CD4-positive, alpha-beta T cell (primary cell): ENCODE results near the gene NINJ1. TPM values are rescaled to one million over a fixed set of nuclear protein-coding genes. Genes with fewer than 3 reads are reported as not detected.

ENCODE experiments used
- ATAC-seq: fragments of 200-7000 bp; cut with Tn5 transposase; one replicate; pipeline ENCODE4 v1.10.0; 2022; ENCODE audit warnings: mild to moderate bottlenecking; ENCODE audit not compliant: poor library complexity
- CTCF ChIA-PET: fragments of 350-600 bp; sonication (Branson Sonifier 250); formaldehyde crosslinking; loops from one replicate; lab custom pipeline; 2021; ENCODE audit warnings: antibody characterized with exemption, inconsistent platforms; lab: Charles Lee
- POLR2A ChIA-PET: fragments of 350-600 bp; sonication (Branson Sonifier 250); formaldehyde crosslinking; loops from one replicate; lab custom pipeline; 2021; ENCODE audit warnings: antibody characterized with exemption, inconsistent platforms; lab: Charles Lee
- DNase-seq, 14 experiments: peaks; one replicate each; pipeline ENCODE4 v3.0.0-alpha.2; 2013 to 2020; ENCODE audit warnings: mixed read lengths in 2 of 14
- H3K27ac ChIP-seq, 2 donors: one replicate each; pipeline versions ENCODE4 v1.5.1 to v1.7.0; 2013; ENCODE audit warnings: low read length in 2 of 2, low read depth in 1 of 2, mild to moderate bottlenecking in 1 of 2
- H3K27me3 ChIP-seq, 2 experiments: 1 replicate in 1 of 2; 2 replicates in 1 of 2; pipeline versions ENCODE4 v1.6.1 to v1.7.0; 2013; ENCODE audit warnings: low read length in 2 of 2, control low read depth in 1 of 2, mild to moderate bottlenecking in 1 of 2, moderate library complexity in 1 of 2; ENCODE audit not compliant: insufficient read depth in 2 of 2, control insufficient read depth in 1 of 2
- H3K36me3 ChIP-seq: one replicate; pipeline ENCODE4 v1.6.1; 2013; ENCODE audit warnings: low read length, control low read depth; ENCODE audit not compliant: insufficient read depth
- H3K4me1 ChIP-seq: one replicate; pipeline ENCODE4 v1.6.1; 2013; ENCODE audit warnings: low read length, control low read depth; ENCODE audit not compliant: insufficient read depth
- H3K4me3 ChIP-seq: one replicate; pipeline ENCODE4 v1.5.1; 2013; ENCODE audit warnings: mild to moderate bottlenecking, low read length, moderate library complexity
- H3K9me3 ChIP-seq, 2 experiments: 1 replicate in 1 of 2; 2 replicates in 1 of 2; pipeline versions ENCODE4 v1.6.1 to v1.7.0; 2013; ENCODE audit warnings: low read length in 2 of 2, mild to moderate bottlenecking in 2 of 2, control low read depth in 1 of 2, moderate library complexity in 1 of 2; ENCODE audit not compliant: control insufficient read depth in 1 of 2, insufficient read depth in 1 of 2
- H3K27ac Mint-ChIP-seq: one replicate; pipeline ENCODE4 v1.8.0; 2020; ENCODE audit warnings: mixed read lengths
- H3K27me3 Mint-ChIP-seq: one replicate; pipeline ENCODE4 v1.8.0; 2021; ENCODE audit warnings: mixed read lengths
- H3K36me3 Mint-ChIP-seq: one replicate; pipeline ENCODE4 v1.8.0; 2021; ENCODE audit warnings: low read depth, mixed read lengths
- H3K4me1 Mint-ChIP-seq: one replicate; pipeline ENCODE4 v1.8.0; 2021; ENCODE audit warnings: low read depth, mixed read lengths
- H3K4me3 Mint-ChIP-seq: one replicate; pipeline ENCODE4 v1.8.0; 2020; ENCODE audit warnings: mild to moderate bottlenecking, mixed read lengths
- H3K9me3 Mint-ChIP-seq: one replicate; pipeline ENCODE4 v1.8.0; 2020; ENCODE audit warnings: mixed read lengths
- CTCF ChIP-seq: fragments of 200-600 bp; IDR thresholded peaks from one replicate; pipeline ENCODE4 v1.8.0; 2022; ENCODE audit warnings: antibody characterized with exemption, mild to moderate bottlenecking
- intact Hi-C, 2 experiments: fragments of 100-400 bp; cut with DNase I in 1 of 2; cut with micrococcal nuclease in 1 of 2; formaldehyde crosslinking; loops; one replicate each; pipeline versions ENCODE4 v1.15.1 to v1.9.0; 2023 to 2025; cut with DNase I, micrococcal nuclease
- total RNA-seq, 174 experiments: library from RNA in 2 of 174; stranded (reverse) in 2 of 174; gene quantifications; one replicate each; pipeline ENCODE4 v1.2.3 and lab custom pipeline; 2021 to 2026

The NINJ1 gene
- total RNA-seq, 2 experiments from 2014 or later = 87.8 to 87.9 TPM

- no peak overlapping the region for H3K27ac ChIP-seq
- peak in 3 of 14 experiments; percentile 1 to 69 (median 56) for DNase-seq
- Mint-ChIP-seq H3K4me1 (peaks cover 37% of the 10 kb centered on the region), H3K27me3 (no peaks in the 10 kb centered on the region), H3K36me3 (peaks cover 45% of the 10 kb centered on the region), H3K9me3 (no peaks in the 10 kb centered on the region), H3K4me3 (no peak overlapping the region), H3K27ac (no peak overlapping the region)
- no peak for TF ChIP-seq CTCF
- intact Hi-C loops = no loop called here
- H3K9me3 ChIP-seq = no peaks in the 10 kb centered on the region
- ATAC-seq = no peak
- POLR2A ChIA-PET = no interaction called here
- H3K4me1 ChIP-seq = peaks cover 69% of the 10 kb centered on the region
- CTCF ChIA-PET = interaction anchor here (1.4 kb wide), 1 partner anchor 108 kb away, joined by 3 read pairs; no protein-coding TSS in a partner anchor
- no peaks in the 10 kb centered on the region for H3K27me3 ChIP-seq
- H3K4me3 ChIP-seq = no peak overlapping the region
- peaks cover 66% of the 10 kb centered on the region for H3K36me3 ChIP-seq
These were observed 22.5 kb downstream of the NINJ1 start for GRCh38 chr9:93111371-93112115.

GRCh38 chr9:93111001-93111370 is 23.1 kb downstream of the NINJ1 start:
- H3K9me3 Mint-ChIP-seq = no peaks in the 10 kb centered on the region
- no peak overlapping the region for H3K27ac ChIP-seq
- TF ChIP-seq CTCF = no peak
- ChIA-PET CTCF (interaction anchor here (1.4 kb wide), 1 partner anchor 107 kb away, joined by 3 read pairs; no protein-coding TSS in a partner anchor), POLR2A (no interaction called here)
- H3K36me3 ChIP-seq = peaks cover 66% of the 10 kb centered on the region
- H3K4me1 Mint-ChIP-seq = peaks cover 42% of the 10 kb centered on the region
- no peak overlapping the region for H3K4me3 Mint-ChIP-seq
- no peaks in the 10 kb centered on the region for H3K9me3 ChIP-seq
- peaks cover 49% of the 10 kb centered on the region for H3K36me3 Mint-ChIP-seq
- H3K27ac Mint-ChIP-seq = no peak overlapping the region
- ATAC-seq (no peak), DNase-seq (no peak)
- H3K4me1 ChIP-seq = peaks cover 74% of the 10 kb centered on the region
- no peaks in the 10 kb centered on the region for H3K27me3 Mint-ChIP-seq
- H3K4me3 ChIP-seq = no peak overlapping the region
- no peaks in the 10 kb centered on the region for H3K27me3 ChIP-seq
- intact Hi-C loops = no loop called here

GRCh38 chr9:93110311-93110855 is 23.7 kb downstream of the NINJ1 start:
- intact Hi-C loops = no loop called here
- H3K36me3 Mint-ChIP-seq = peaks cover 55% of the 10 kb centered on the region
- POLR2A ChIA-PET = no interaction called here
- H3K4me3 Mint-ChIP-seq = no peak overlapping the region
- no peaks in the 10 kb centered on the region for H3K27me3 Mint-ChIP-seq
- peaks cover 77% of the 10 kb centered on the region for H3K4me1 ChIP-seq
- no peaks in the 10 kb centered on the region for H3K27me3 ChIP-seq
- CTCF ChIA-PET = interaction anchor here (1.9 kb wide), 2 partner anchors 9 to 13 kb away, joined by 13 to 22 read pairs; partner anchors contain the start of gene CARD19
- H3K9me3 Mint-ChIP-seq = peaks cover 2% of the 10 kb centered on the region
- H3K9me3 ChIP-seq = no peaks in the 10 kb centered on the region
- H3K27ac Mint-ChIP-seq = no peak overlapping the region
- no peak for TF ChIP-seq CTCF
- H3K4me3 ChIP-seq = no peak overlapping the region
- no peak overlapping the region for H3K27ac ChIP-seq
- DNase-seq (no peak), ATAC-seq (no peak)
- H3K4me1 Mint-ChIP-seq = peaks cover 48% of the 10 kb centered on the region
- H3K36me3 ChIP-seq = peaks cover 66% of the 10 kb centered on the region
